GM12872 (cell line): ENCODE data around the gene NEK9.

Source experiments
- TF ChIP-seq, protein P1 (sequence below): IDR thresholded peaks from 3 replicates; pipeline ENCODE4 v1.5.1; 2011; ENCODE audit warnings: low read depth, mild to moderate bottlenecking, low read length, moderate library complexity; ENCODE audit not compliant: insufficient read depth

Gene NEK9

DNA sequence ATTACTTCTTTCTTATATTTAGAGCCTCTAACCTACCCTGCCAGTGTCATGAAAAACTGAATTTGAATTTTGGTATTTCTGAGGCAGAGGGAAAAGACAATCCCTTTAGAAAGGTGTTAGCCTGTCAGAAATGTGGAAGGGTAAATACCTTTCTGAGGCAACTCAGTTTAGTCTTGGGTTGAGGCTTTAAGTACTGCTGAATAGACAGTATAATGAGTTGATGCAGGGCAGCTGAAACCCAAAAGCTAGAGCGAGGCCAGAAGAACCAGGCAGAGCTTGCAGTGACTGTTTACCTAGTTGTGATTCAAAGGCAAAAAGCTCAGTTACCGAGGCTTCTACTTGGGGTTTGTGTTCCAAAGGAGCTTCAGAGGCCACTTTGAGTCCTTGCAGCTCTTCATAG is 38.7 kb downstream of the NEK9 start:
- TF ChIP-seq, protein P1, sequence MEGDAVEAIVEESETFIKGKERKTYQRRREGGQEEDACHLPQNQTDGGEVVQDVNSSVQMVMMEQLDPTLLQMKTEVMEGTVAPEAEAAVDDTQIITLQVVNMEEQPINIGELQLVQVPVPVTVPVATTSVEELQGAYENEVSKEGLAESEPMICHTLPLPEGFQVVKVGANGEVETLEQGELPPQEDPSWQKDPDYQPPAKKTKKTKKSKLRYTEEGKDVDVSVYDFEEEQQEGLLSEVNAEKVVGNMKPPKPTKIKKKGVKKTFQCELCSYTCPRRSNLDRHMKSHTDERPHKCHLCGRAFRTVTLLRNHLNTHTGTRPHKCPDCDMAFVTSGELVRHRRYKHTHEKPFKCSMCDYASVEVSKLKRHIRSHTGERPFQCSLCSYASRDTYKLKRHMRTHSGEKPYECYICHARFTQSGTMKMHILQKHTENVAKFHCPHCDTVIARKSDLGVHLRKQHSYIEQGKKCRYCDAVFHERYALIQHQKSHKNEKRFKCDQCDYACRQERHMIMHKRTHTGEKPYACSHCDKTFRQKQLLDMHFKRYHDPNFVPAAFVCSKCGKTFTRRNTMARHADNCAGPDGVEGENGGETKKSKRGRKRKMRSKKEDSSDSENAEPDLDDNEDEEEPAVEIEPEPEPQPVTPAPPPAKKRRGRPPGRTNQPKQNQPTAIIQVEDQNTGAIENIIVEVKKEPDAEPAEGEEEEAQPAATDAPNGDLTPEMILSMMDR: no peak

DNA sequence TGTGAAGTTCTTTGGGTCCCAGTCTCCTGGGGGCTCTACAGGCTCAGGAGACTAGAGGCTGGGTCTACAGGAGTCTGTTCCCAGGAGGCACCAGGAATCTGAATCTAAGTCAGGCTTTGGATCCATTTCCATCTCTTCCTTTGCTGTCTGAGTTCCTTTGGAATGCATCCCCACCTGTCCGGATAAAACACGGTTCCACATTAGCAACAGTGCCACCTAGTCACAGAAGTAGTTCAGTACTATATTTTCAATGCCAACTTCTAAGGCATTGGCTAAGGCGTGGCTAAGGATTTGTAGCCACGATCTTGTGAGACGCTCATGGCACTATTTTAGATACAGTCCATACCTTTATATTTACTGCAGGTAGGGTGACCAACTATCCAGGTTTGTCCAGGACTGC is 42.3 kb downstream of the NEK9 start:
- TF ChIP-seq, protein P1: no peak

GRCh38 chr14:75083271-75083670 is 43.6 kb downstream of the NEK9 start:
- TF ChIP-seq, protein P1: no peak

GRCh38 chr14:75081660-75082229 is 45.1 kb downstream of the NEK9 start:
- TF ChIP-seq, protein P1: no peak

- TF ChIP-seq, protein P1: no peak
Observed at GRCh38 chr14:75079521-75079920, 47.3 kb downstream of the NEK9 start.

GRCh38 chr14:75077794-75078193 is 49.1 kb downstream of the NEK9 start:
- TF ChIP-seq, protein P1: no peak

DNA sequence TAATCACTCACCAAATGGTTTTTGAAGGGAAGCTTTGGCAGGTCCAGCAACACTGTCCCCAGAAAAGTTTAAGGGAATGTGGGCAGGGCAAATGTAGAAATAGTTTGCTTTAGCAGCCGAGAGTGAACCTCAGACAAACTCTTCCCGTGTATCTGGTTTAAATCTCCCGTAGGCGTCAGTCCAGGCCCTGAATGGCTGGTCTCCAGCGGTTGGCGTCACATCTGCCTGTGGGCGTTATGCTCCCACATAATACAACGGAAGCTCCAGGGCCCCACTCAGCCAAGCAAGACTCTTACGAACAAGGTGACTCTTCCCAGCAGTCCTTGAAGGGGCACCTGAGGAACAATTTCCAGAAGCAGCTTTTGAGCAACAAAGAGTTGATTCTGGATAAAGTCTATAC is 56.5 kb downstream of the NEK9 start:
- TF ChIP-seq, protein P1: no peak
